Liver (tissue), 9 donors: ENCODE measurements around the gene PRODH. TPM values are rescaled to one million over a fixed set of nuclear protein-coding genes. Genes with fewer than 3 reads are reported as not detected.
"Not testable (repeated sequence)": the region's sequence is repeated elsewhere in the genome, so short reads cannot be mapped to it uniquely, and the experiment has no call there.

Source experiments
- DNase-seq: peaks from one replicate; pipeline ENCODE4 v3.0.0-alpha.2; 2017; ENCODE audit warnings: low spot score
- H3K27ac ChIP-seq, 2 donors: one replicate each; pipeline ENCODE4 v1.7.0; 2013; ENCODE audit warnings: inconsistent platforms in 2 of 2, low read length in 2 of 2, control low read depth in 1 of 2, low read depth in 1 of 2, mild to moderate bottlenecking in 1 of 2
- H3K27me3 ChIP-seq, 4 donors: one replicate each; pipeline versions ENCODE4 v1.6.1 to v1.7.0; 2013; ENCODE audit warnings: low read length in 3 of 4, inconsistent platforms in 1 of 4, mild to moderate bottlenecking in 1 of 4, moderate library complexity in 1 of 4; ENCODE audit not compliant: control insufficient read depth in 4 of 4, insufficient read depth in 4 of 4
- H3K36me3 ChIP-seq, 4 donors: one replicate each; pipeline versions ENCODE4 v1.6.1 to v1.7.0; 2013; ENCODE audit warnings: low read length in 3 of 4, mild to moderate bottlenecking in 3 of 4, low read depth in 1 of 4, moderate library complexity in 1 of 4; ENCODE audit not compliant: control insufficient read depth in 4 of 4, insufficient read depth in 3 of 4
- H3K4me1 ChIP-seq, 4 donors: one replicate each; pipeline versions ENCODE4 v1.6.1 to v1.7.0; 2013; ENCODE audit warnings: low read length in 3 of 4, mild to moderate bottlenecking in 3 of 4, moderate library complexity in 1 of 4; ENCODE audit not compliant: control insufficient read depth in 4 of 4, insufficient read depth in 4 of 4
- H3K4me3 ChIP-seq, 3 donors: one replicate each; pipeline versions ENCODE4 v1.6.1 to v1.7.0; 2013; ENCODE audit warnings: low read length in 3 of 3, control low read depth in 1 of 3, low read depth in 1 of 3, mild to moderate bottlenecking in 1 of 3
- H3K9ac ChIP-seq, 2 donors: one replicate each; pipeline ENCODE4 v1.7.0; 2013; ENCODE audit warnings: low read length in 2 of 2, mild to moderate bottlenecking in 2 of 2, moderate library complexity in 2 of 2, control low read depth in 1 of 2, low read depth in 1 of 2
- H3K9me3 ChIP-seq, 4 donors: one replicate each; pipeline versions ENCODE4 v1.6.1 to v1.7.0; 2013; ENCODE audit warnings: low read length in 3 of 4; ENCODE audit not compliant: control insufficient read depth in 4 of 4
- CTCF ChIP-seq: fragments of 150-350 bp; IDR thresholded peaks from 2 replicates; pipeline ENCODE4 v1.5.1; 2017; ENCODE audit warnings: improper control_type of control experiment, low read depth, low read length; ENCODE audit not compliant: missing input control
- EGR1 ChIP-seq, 2 donors: IDR thresholded peaks; 2 replicates each; pipeline ENCODE4 v1.6.1; 2016 to 2018; ENCODE audit warnings: antibody characterized with exemption in 2 of 2, low read depth in 2 of 2
- FOXA1 ChIP-seq: IDR thresholded peaks from 2 replicates; pipeline ENCODE4 v1.6.1; 2016; ENCODE audit warnings: antibody characterized with exemption
- FOXA2 ChIP-seq: IDR thresholded peaks from 2 replicates; pipeline ENCODE4 v1.6.1; 2016; ENCODE audit warnings: antibody characterized with exemption
- GABPA ChIP-seq, 2 donors: IDR thresholded peaks in 1 of 2; conservative IDR thresholded peaks in 1 of 2; 2 replicates each; pipeline ENCODE4 v1.6.1; 2016; ENCODE audit warnings: antibody characterized with exemption in 2 of 2, mild to moderate bottlenecking in 1 of 2, moderate library complexity in 1 of 2
- HNF4A ChIP-seq, 2 donors: conservative IDR thresholded peaks; 2 replicates each; pipeline ENCODE4 v1.6.1; 2016; ENCODE audit warnings: antibody characterized with exemption in 2 of 2, mild to moderate bottlenecking in 2 of 2
- HNF4G ChIP-seq: IDR thresholded peaks from 2 replicates; pipeline ENCODE4 v1.6.1; 2016; ENCODE audit warnings: antibody characterized with exemption
- JUND ChIP-seq, 2 donors: IDR thresholded peaks; 2 replicates each; pipeline ENCODE4 v1.6.1; 2016; ENCODE audit warnings: antibody characterized with exemption in 2 of 2
- MAX ChIP-seq: IDR thresholded peaks from 2 replicates; pipeline ENCODE4 v1.6.1; 2016; ENCODE audit warnings: antibody characterized with exemption
- NR2F2 ChIP-seq: IDR thresholded peaks from 2 replicates; pipeline ENCODE4 v1.6.1; 2016; ENCODE audit warnings: antibody characterized with exemption
- RAD21 ChIP-seq, 2 donors: IDR thresholded peaks; 2 replicates each; pipeline ENCODE4 v1.6.1; 2016; ENCODE audit warnings: antibody characterized with exemption in 2 of 2, mild to moderate bottlenecking in 2 of 2
- RXRA ChIP-seq, 2 donors: IDR thresholded peaks; 2 replicates each; pipeline ENCODE4 v1.6.1; 2017 to 2018; ENCODE audit warnings: antibody characterized with exemption in 2 of 2, mild to moderate bottlenecking in 1 of 2
- SP1 ChIP-seq: IDR thresholded peaks from 2 replicates; pipeline ENCODE4 v1.6.1; 2018; ENCODE audit warnings: antibody characterized with exemption, mild to moderate bottlenecking
- TAF1 ChIP-seq: conservative IDR thresholded peaks from 2 replicates; pipeline ENCODE4 v1.6.1; 2016; ENCODE audit warnings: antibody characterized with exemption, mild to moderate bottlenecking
- YY1 ChIP-seq: IDR thresholded peaks from 2 replicates; pipeline ENCODE4 v1.6.1; 2016; ENCODE audit warnings: antibody characterized with exemption, mild to moderate bottlenecking
- WGBS: extraction: QIAGEN DNeasy Blood & Tissue Kit; methylation state at CpG from one replicate; pipeline ENCODE4 v1.1.7; 2013; 5-methylcytosine and 5-hydroxymethylcytosine counted together
- polyA plus RNA-seq, 2 donors: library from polyadenylated mRNA; stranded (reverse) in 1 of 2; unstranded in 1 of 2; fragments of 200-250 nt in 1 of 2; fragments of >200 nt in 1 of 2; fragmentation: Nextera tagmentation in 1 of 2; extraction: Ambion mirVana in 1 of 2; gene quantifications; one replicate each; pipeline versions ENCODE4 v1.2.1 to v1.2.3, GENCODE V29; 2013 to 2015
- total RNA-seq, 2 donors: library from RNA; depleted of rRNA; stranded (reverse); fragments of >200 nt; gene quantifications; one replicate each; pipeline ENCODE4 v1.2.3, GENCODE V29; 2014
- TF ChIP-seq, protein P1 (sequence below): IDR thresholded peaks from 2 replicates; pipeline ENCODE4 v1.6.1; 2016; ENCODE audit warnings: antibody characterized with exemption, mild to moderate bottlenecking
- TF ChIP-seq, protein P2 (sequence below): IDR thresholded peaks from 2 replicates; pipeline ENCODE4 v1.6.1; 2016; ENCODE audit warnings: antibody characterized with exemption
- TF ChIP-seq, protein P3 (sequence below): IDR thresholded peaks from 2 replicates; pipeline ENCODE4 v1.6.1; 2016; ENCODE audit warnings: antibody characterized with exemption
- donor health status: healthy.
- donor health status: healthy.
- donor health status: healthy.
- donor health status: healthy.
- donor health status: healthy.

Gene PRODH
- total and polyA plus RNA-seq, 4 donors = 1.2 to 4.1 (median 1.6) TPM; not detected in 1

- H3K9me3 ChIP-seq = no peaks in the 10 kb centered on the region
- WGBS = 89% methylated on average over 3 of the region's 3 CpGs
Measured at GRCh38 chr22:18962308-18962635, 26.2 kb upstream of the PRODH start.

DNA sequence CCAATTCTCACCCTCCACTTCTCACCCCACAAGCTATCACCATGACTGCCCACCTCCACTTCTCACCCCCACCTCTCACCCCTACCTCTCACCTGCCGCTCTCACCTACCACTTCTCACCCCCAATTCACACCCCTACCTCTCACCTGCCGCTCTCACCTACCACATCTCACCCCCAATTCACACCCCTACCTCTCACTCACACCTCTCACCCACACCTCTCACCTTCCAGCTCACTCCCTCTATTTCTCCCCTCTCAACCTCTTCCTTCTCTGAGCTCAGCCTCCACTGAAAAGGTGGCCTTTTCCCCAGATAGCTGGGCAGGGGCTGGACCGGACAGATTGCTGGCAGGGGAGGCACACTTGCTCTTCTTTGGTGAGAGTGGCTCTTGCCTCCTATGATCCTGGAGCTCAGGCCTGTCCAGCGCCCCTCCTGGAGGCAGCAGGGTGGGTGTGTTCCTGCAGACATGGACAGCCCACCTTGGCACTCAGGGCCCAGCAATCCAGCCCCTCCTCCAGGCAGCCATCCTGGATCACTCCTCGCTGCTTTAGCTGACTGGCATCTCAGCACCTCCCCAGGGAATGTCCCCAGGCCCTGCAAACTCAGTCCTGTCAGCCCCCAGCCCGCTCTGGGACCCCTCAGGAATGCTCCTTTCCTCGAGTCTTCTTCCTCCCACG lies 25.7 kb upstream of the PRODH start:
- not testable (repeated sequence) for DNase-seq, H3K4me1 ChIP-seq
- WGBS = 88% methylated on average over 8 of the region's 8 CpGs

More at GRCh38 chr22:18962308-18962635, 26.2 kb upstream of the PRODH start:
- Histone ChIP-seq H3K36me3 (no peaks in the 10 kb centered on the region), H3K27me3 (no peaks in the 10 kb centered on the region), H3K27ac (no peak overlapping the region), H3K4me1 (no peaks in the 10 kb centered on the region), H3K9ac (no peak overlapping the region), H3K4me3 (no peak overlapping the region)
- TF ChIP-seq FOXA2 (no peak), JUND (IDR thresholded peaks at IDR 0.05) (no peak), YY1 (no peak), RAD21 (IDR thresholded peaks at IDR 0.05) (no peak), SP1 (no peak), MAX (no peak), NR2F2 (no peak), GABPA (IDR thresholded peaks at IDR 0.05 in 1 of 2, conservative IDR thresholded peaks at IDR 0.05 in 1 of 2) (no peak), CTCF (no peak), EGR1 (IDR thresholded peaks at IDR 0.05; ENCODE audit: low read depth in 2 of 2) (no peak), HNF4A (conservative IDR thresholded peaks at IDR 0.05) (no peak), FOXA1 (no peak), RXRA (IDR thresholded peaks at IDR 0.05) (no peak), HNF4G (no peak), TAF1 (no peak)
- TF ChIP-seq, protein P1, sequence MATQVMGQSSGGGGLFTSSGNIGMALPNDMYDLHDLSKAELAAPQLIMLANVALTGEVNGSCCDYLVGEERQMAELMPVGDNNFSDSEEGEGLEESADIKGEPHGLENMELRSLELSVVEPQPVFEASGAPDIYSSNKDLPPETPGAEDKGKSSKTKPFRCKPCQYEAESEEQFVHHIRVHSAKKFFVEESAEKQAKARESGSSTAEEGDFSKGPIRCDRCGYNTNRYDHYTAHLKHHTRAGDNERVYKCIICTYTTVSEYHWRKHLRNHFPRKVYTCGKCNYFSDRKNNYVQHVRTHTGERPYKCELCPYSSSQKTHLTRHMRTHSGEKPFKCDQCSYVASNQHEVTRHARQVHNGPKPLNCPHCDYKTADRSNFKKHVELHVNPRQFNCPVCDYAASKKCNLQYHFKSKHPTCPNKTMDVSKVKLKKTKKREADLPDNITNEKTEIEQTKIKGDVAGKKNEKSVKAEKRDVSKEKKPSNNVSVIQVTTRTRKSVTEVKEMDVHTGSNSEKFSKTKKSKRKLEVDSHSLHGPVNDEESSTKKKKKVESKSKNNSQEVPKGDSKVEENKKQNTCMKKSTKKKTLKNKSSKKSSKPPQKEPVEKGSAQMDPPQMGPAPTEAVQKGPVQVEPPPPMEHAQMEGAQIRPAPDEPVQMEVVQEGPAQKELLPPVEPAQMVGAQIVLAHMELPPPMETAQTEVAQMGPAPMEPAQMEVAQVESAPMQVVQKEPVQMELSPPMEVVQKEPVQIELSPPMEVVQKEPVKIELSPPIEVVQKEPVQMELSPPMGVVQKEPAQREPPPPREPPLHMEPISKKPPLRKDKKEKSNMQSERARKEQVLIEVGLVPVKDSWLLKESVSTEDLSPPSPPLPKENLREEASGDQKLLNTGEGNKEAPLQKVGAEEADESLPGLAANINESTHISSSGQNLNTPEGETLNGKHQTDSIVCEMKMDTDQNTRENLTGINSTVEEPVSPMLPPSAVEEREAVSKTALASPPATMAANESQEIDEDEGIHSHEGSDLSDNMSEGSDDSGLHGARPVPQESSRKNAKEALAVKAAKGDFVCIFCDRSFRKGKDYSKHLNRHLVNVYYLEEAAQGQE = no peak
- TF ChIP-seq, protein P2, sequence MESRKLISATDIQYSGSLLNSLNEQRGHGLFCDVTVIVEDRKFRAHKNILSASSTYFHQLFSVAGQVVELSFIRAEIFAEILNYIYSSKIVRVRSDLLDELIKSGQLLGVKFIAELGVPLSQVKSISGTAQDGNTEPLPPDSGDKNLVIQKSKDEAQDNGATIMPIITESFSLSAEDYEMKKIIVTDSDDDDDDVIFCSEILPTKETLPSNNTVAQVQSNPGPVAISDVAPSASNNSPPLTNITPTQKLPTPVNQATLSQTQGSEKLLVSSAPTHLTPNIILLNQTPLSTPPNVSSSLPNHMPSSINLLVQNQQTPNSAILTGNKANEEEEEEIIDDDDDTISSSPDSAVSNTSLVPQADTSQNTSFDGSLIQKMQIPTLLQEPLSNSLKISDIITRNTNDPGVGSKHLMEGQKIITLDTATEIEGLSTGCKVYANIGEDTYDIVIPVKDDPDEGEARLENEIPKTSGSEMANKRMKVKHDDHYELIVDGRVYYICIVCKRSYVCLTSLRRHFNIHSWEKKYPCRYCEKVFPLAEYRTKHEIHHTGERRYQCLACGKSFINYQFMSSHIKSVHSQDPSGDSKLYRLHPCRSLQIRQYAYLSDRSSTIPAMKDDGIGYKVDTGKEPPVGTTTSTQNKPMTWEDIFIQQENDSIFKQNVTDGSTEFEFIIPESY = no peak
- TF ChIP-seq, protein P3, sequence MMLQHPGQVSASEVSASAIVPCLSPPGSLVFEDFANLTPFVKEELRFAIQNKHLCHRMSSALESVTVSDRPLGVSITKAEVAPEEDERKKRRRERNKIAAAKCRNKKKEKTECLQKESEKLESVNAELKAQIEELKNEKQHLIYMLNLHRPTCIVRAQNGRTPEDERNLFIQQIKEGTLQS = no peak
- no peak for DNase-seq

GRCh38 chr22:18961201-18961600 lies 25.1 kb upstream of the PRODH start:
- not testable (repeated sequence) for DNase-seq, H3K27ac ChIP-seq, H3K27me3 ChIP-seq, H3K36me3 ChIP-seq, H3K4me3 ChIP-seq, H3K9ac ChIP-seq, H3K9me3 ChIP-seq, H3K4me1 ChIP-seq
- WGBS = 84% methylated on average over 7 of the region's 7 CpGs

More for the DNA sequence above, 25.7 kb upstream of the PRODH start:
- H3K27me3 ChIP-seq, H3K4me3 ChIP-seq, H3K9me3 ChIP-seq, H3K27ac ChIP-seq, H3K36me3 ChIP-seq, H3K9ac ChIP-seq: not testable (repeated sequence)
